H1 (cell line): ENCODE measurements around the gene NR1I3. TPM values are rescaled to one million over a fixed set of nuclear protein-coding genes. Genes with fewer than 3 reads are reported as not detected.

Experiments used
- CTCF ChIA-PET: fragments of 300-600 bp; sonication (Branson Sonifier 250); formaldehyde crosslinking; loops from one replicate; lab custom pipeline; 2021; ENCODE audit not compliant: partially characterized antibody; lab: Charles Lee
- POLR2A ChIA-PET: fragments of 300-600 bp; sonication (Branson Sonifier 250); formaldehyde crosslinking; loops from one replicate; lab custom pipeline; 2021; ENCODE audit warnings: inconsistent platforms; ENCODE audit not compliant: partially characterized antibody; lab: Charles Lee
- DNase-seq, 2 experiments: peaks; one replicate each; pipeline versions ENCODE4 v3.0.0 to v3.0.0-alpha.2; 2010 to 2022; ENCODE audit warnings: low spot score in 2 of 2, low read depth in 1 of 2, mixed read lengths in 1 of 2
- FAIRE-seq: peaks from 2 replicates; lab custom pipeline; 2011; peaks lifted over from hg19 to GRCh38; lab: Jason Lieb, UNC
- H2AFZ ChIP-seq: 2 replicates; pipeline ENCODE4 v1.8.1; 2012; ENCODE audit warnings: low read length, inconsistent platforms
- H2AK5ac ChIP-seq: 2 replicates; pipeline ENCODE4 v1.6.1; 2013; ENCODE audit warnings: low read depth, low read length
- H2BK120ac ChIP-seq: replicated peaks from 2 replicates; pipeline ENCODE3; 2013; ENCODE audit warnings: low read depth, low read length, inconsistent platforms
- H2BK12ac ChIP-seq: 2 replicates; pipeline ENCODE4 v1.6.1; 2013; ENCODE audit warnings: low read depth, low read length
- H2BK15ac ChIP-seq: 2 replicates; pipeline ENCODE4 v1.6.1; 2013; ENCODE audit warnings: low read length
- H2BK20ac ChIP-seq: 2 replicates; pipeline ENCODE4 v1.6.1; 2013; ENCODE audit warnings: low read length
- H2BK5ac ChIP-seq: 2 replicates; pipeline ENCODE4 v1.6.1; 2013; ENCODE audit warnings: low read depth, low read length
- H3K14ac ChIP-seq: 2 replicates; pipeline ENCODE4 v1.6.1; 2013; ENCODE audit warnings: inconsistent platforms; ENCODE audit not compliant: insufficient read length
- H3K18ac ChIP-seq: 2 replicates; pipeline ENCODE4 v1.6.1; 2013; ENCODE audit warnings: low read length; ENCODE audit errors: extremely low read depth
- H3K23ac ChIP-seq: 2 replicates; pipeline ENCODE4 v1.6.1; 2013; ENCODE audit warnings: inconsistent platforms; ENCODE audit not compliant: insufficient read length
- H3K23me2 ChIP-seq: 2 replicates; pipeline ENCODE4 v1.6.1; 2013; ENCODE audit warnings: low read depth, low read length
- H3K27ac ChIP-seq: 2 replicates; pipeline ENCODE4 v1.6.1; 2011; ENCODE audit warnings: low read depth, low read length, inconsistent platforms
- H3K27me3 ChIP-seq, 4 experiments: replicated peaks in 1 of 4; 1 replicate in 1 of 4; 2 replicates in 3 of 4; pipeline versions ENCODE4 v1.6.1 to v1.8.1; 2011 to 2013; ENCODE audit warnings: low read length in 3 of 4, mild to moderate bottlenecking in 3 of 4, inconsistent platforms in 2 of 4, mixed read lengths in 2 of 4, moderate library complexity in 1 of 4; ENCODE audit not compliant: control insufficient read depth in 3 of 4, insufficient read depth in 3 of 4; ENCODE audit errors: extremely low read depth in 1 of 4
- H3K36me3 ChIP-seq, 4 experiments: 2 replicates each; pipeline versions ENCODE4 v1.6.1 to v1.8.1; 2011 to 2013; ENCODE audit warnings: mild to moderate bottlenecking in 4 of 4, low read length in 3 of 4, moderate library complexity in 2 of 4, control low read depth in 1 of 4, inconsistent platforms in 1 of 4; ENCODE audit not compliant: insufficient read depth in 4 of 4, control insufficient read depth in 2 of 4
- H3K4ac ChIP-seq: replicated peaks from 2 replicates; pipeline ENCODE3; 2013; ENCODE audit warnings: low read length, low read depth, mixed read lengths, inconsistent platforms; ENCODE audit not compliant: insufficient read length
- H3K4me1 ChIP-seq, 4 experiments: replicated peaks in 1 of 4; 1 replicate in 1 of 4; 2 replicates in 3 of 4; pipeline versions ENCODE4 v1.6.1 to v1.8.1; 2011 to 2013; ENCODE audit warnings: low read length in 3 of 4, inconsistent platforms in 2 of 4, mixed read lengths in 1 of 4; ENCODE audit not compliant: insufficient read depth in 4 of 4, control insufficient read depth in 3 of 4
- H3K4me2 ChIP-seq, 2 experiments: 2 replicates each; pipeline versions ENCODE4 v1.6.1 to v1.8.1; 2011 to 2013; ENCODE audit warnings: low read depth in 2 of 2, low read length in 2 of 2, control low read depth in 1 of 2, inconsistent platforms in 1 of 2, mild to moderate bottlenecking in 1 of 2; ENCODE audit not compliant: insufficient read depth in 1 of 2
- H3K4me3 ChIP-seq, 4 experiments: fragments of 200-600, 300-600 bp in 1 of 4; sonication (generic), shearing (Covaris generic), sonication (Bioruptor Twin) in 1 of 4; 2 replicates each; pipeline versions ENCODE4 v1.5.1 to v1.8.1; 2011 to 2016; ENCODE audit warnings: low read length in 4 of 4, low read depth in 3 of 4, control low read depth in 2 of 4, inconsistent platforms in 2 of 4, mild to moderate bottlenecking in 2 of 4, mixed read lengths in 1 of 4, moderate library complexity in 1 of 4; ENCODE audit not compliant: insufficient read depth in 2 of 4; ENCODE audit errors: extremely low read depth in 1 of 4
- H3K56ac ChIP-seq: replicated peaks from 2 replicates; pipeline ENCODE3; 2013; ENCODE audit warnings: low read depth, mild to moderate bottlenecking, mixed read lengths, low read length, inconsistent platforms; ENCODE audit not compliant: insufficient read length
- H3K79me1 ChIP-seq: 2 replicates; pipeline ENCODE4 v1.6.1; 2013; ENCODE audit warnings: low read depth, low read length, control low read depth
- H3K79me2 ChIP-seq, 2 experiments: 2 replicates each; pipeline versions ENCODE4 v1.6.1 to v1.8.1; 2012 to 2013; ENCODE audit warnings: low read length in 2 of 2, mild to moderate bottlenecking in 2 of 2, inconsistent platforms in 1 of 2; ENCODE audit not compliant: insufficient read depth in 2 of 2, control insufficient read depth in 1 of 2
- H3K9ac ChIP-seq, 4 experiments: replicated peaks in 1 of 4; 1 replicate in 1 of 4; 2 replicates in 3 of 4; pipeline versions ENCODE4 v1.6.1 to v1.8.1; 2011 to 2013; ENCODE audit warnings: low read depth in 3 of 4, low read length in 3 of 4, control low read depth in 2 of 4, mild to moderate bottlenecking in 2 of 4, moderate library complexity in 2 of 4, inconsistent platforms in 1 of 4; ENCODE audit errors: extremely low read depth in 1 of 4
- H3K9me3 ChIP-seq, 2 experiments: 2 replicates each; pipeline versions ENCODE4 v1.6.1 to v1.8.1; 2012 to 2013; ENCODE audit warnings: mild to moderate bottlenecking in 2 of 2, moderate library complexity in 2 of 2, control low read depth in 1 of 2, inconsistent platforms in 1 of 2, low read depth in 1 of 2, low read length in 1 of 2, mixed read lengths in 1 of 2; ENCODE audit not compliant: insufficient read depth in 2 of 2
- H4K20me1 ChIP-seq, 2 experiments: replicated peaks in 1 of 2; 2 replicates each; pipeline versions ENCODE3 to v1.8.1; 2011 to 2013; ENCODE audit warnings: inconsistent platforms in 2 of 2, low read length in 2 of 2, mild to moderate bottlenecking in 1 of 2; ENCODE audit not compliant: insufficient read depth in 2 of 2, control insufficient read depth in 1 of 2
- H4K5ac ChIP-seq: 2 replicates; pipeline ENCODE4 v1.6.1; 2013; ENCODE audit warnings: low read length, low read depth, mixed read lengths, inconsistent platforms; ENCODE audit not compliant: insufficient read length
- H4K8ac ChIP-seq: 2 replicates; pipeline ENCODE4 v1.8.0; 2013; ENCODE audit warnings: mild to moderate bottlenecking, moderate library complexity, low read length, inconsistent platforms; ENCODE audit not compliant: insufficient read depth; ENCODE audit errors: extremely low read depth
- H4K91ac ChIP-seq: replicated peaks from 2 replicates; pipeline ENCODE3; 2013; ENCODE audit warnings: low read length, mixed read lengths, inconsistent platforms; ENCODE audit not compliant: insufficient read length
- ASH2L ChIP-seq: fragments of 200-600, 300-600 bp; sonication (generic); IDR thresholded peaks from one replicate; pipeline ENCODE4 v1.7.1; 2017; ENCODE audit warnings: low read length
- PHF8 ChIP-seq: fragments of 200-600 bp; sonication (generic); conservative IDR thresholded peaks from 2 replicates; pipeline ENCODE4 v1.7.1; 2012; ENCODE audit warnings: low read depth, mild to moderate bottlenecking, inconsistent platforms, low read length, moderate library complexity
- RNF2 ChIP-seq: fragments of 200-900, 300-1000 bp; sonication (generic); IDR thresholded peaks from 2 replicates; pipeline ENCODE4 v1.7.1; 2016; ENCODE audit warnings: borderline replicate concordance, low read depth, mild to moderate bottlenecking, antibody characterized with exemption, low read length; ENCODE audit not compliant: poor library complexity, severe bottlenecking; ENCODE audit errors: missing control alignments
- TCF12 ChIP-seq: IDR thresholded peaks from 2 replicates; pipeline ENCODE4 v1.6.1; 2011; ENCODE audit warnings: low read depth, mild to moderate bottlenecking, low read length
- ZNF274 ChIP-seq: IDR thresholded peaks from 2 replicates; pipeline ENCODE4 v1.7.0; 2012; ENCODE audit warnings: low read length, borderline replicate concordance; ENCODE audit errors: extremely low read depth
- WGBS, 2 experiments: shearing (Covaris generic) in 1 of 2; methylation state at CpG; one replicate each; pipeline versions ENCODE4 v1.1.6 to v1.1.7; 2013 to 2015; ENCODE audit warnings: low lambda C conversion rate in 2 of 2, mixed read lengths in 2 of 2, inconsistent platforms in 1 of 2, low coverage in 1 of 2, missing lambda C conversion rate in 1 of 2; ENCODE audit not compliant: insufficient replicate concordance in 2 of 2, insufficient coverage in 1 of 2, insufficient read length in 1 of 2; ENCODE audit errors: extremely low coverage in 1 of 2, missing lambda C conversion rate in 1 of 2; 5-methylcytosine and 5-hydroxymethylcytosine counted together
- polyA plus RNA-seq, 7 experiments: library from polyadenylated mRNA; depleted of rRNA in 3 of 7; stranded (reverse) in 5 of 7; unstranded in 2 of 7; fragments of >200 nt in 5 of 7; fragments of 200-250 nt in 2 of 7; gene quantifications; 1 replicate in 5 of 7; 2 replicates in 1 of 7; 4 replicates in 1 of 7; pipeline versions ENCODE4 v1.2.1 to v1.2.3, GENCODE V29; 2011 to 2013; ENCODE audit warnings: missing spikeins in 2 of 7, mixed read lengths in 2 of 7
- total RNA-seq: library from RNA; stranded (reverse); fragmentation: NEBNext Ultra II Directional; extraction: Animal tissue kit (Norgen Biotek cat#: 25700); gene quantifications from 2 replicates; pipeline ENCODE4 v1.2.1, GENCODE V29; 2021
- TF ChIP-seq, protein P1 (sequence below): IDR thresholded peaks from 2 replicates; pipeline ENCODE4 v1.6.1; 2012; ENCODE audit warnings: inconsistent platforms

Gene NR1I3
- total and polyA plus RNA-seq, 2 of the 8 experiments (the other 6 are each of a cell fraction or from before 2014, with no cell fraction given), result not detected

DNA sequence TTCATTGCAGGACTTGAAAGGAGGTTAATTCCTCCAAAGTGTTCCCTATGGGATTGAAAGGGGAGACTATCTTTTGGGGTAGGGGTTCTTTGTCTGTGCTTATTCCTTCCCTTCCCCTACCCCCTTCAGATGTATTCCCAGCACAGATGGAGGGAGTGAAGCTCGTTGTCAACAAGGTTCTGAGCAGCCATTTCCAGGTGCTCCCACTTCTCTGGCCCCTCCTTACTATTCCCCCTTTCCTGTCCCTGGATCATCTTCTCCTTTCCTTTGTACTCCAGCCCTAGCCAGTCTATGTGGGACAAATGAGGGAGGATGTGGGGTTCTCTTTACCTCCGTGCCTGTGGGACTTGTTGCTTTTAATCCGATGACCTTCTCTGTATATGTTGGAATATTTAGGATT lies 11.2 kb downstream of the NR1I3 start:
- CTCF ChIA-PET, result interaction anchor here (0.6 to 23.7 kb wide), 27 partner anchors 10 to 201 kb away, joined by 3 to 427 read pairs (median 10); partner anchors contain the start of genes ADAMTS4, FCER1G, NDUFS2 and NR1I3
- H2BK15ac ChIP-seq, result no peak overlapping the region; the same call in 1 of the 2 replicates

More for the DNA sequence above, 11.2 kb downstream of the NR1I3 start:
- no peaks in the 10 kb centered on the region for H3K79me1 ChIP-seq
- POLR2A ChIA-PET, result interaction anchor here (1.0 to 2.2 kb wide), 8 partner anchors 10 to 143 kb away, joined by 3 to 26 read pairs (median 4); partner anchors contain the start of genes NDUFS2 and PCP4L1
- H3K23ac ChIP-seq, result no peak overlapping the region
- no peak overlapping the region for H4K8ac ChIP-seq
- peaks cover 2 to 6% (median 4%) of the 10 kb centered on the region in 4 experiments for H3K4me1 ChIP-seq
- no peaks in the 10 kb centered on the region for H4K20me1 ChIP-seq
- WGBS, 2 experiments, result 68% methylated on average over 3 of the region's 3 CpGs; no CpG with 5 or more reads in 1 of the 2 experiments
- DNase-seq (no peak), FAIRE-seq (no peak)
- H3K4ac ChIP-seq, result no peak overlapping the region
- no peaks in the 10 kb centered on the region for H3K9me3 ChIP-seq
- no peak overlapping the region for H3K27ac ChIP-seq
- 0 out of 7 replicates have a peak, but pooled peaks cover 0 to 2% (median 0%) of the 10 kb centered on the region in 4 experiments for H3K27me3 ChIP-seq
- no peak overlapping the region for H2BK12ac ChIP-seq
- H3K4me3 ChIP-seq, result peak overlapping the region; percentile 75 to 93 (median 83)
- H3K9ac ChIP-seq, result no peak overlapping the region
- no peak overlapping the region for H3K14ac ChIP-seq
- peak overlapping the region; percentile 87 to 94 for H3K4me2 ChIP-seq
- no peak overlapping the region for H2AK5ac ChIP-seq
- H3K36me3 ChIP-seq, result peaks cover 0 to 10% (median 8%) of the 10 kb centered on the region in 4 experiments; a peak in 5 of 8 replicates
- TF ChIP-seq ZNF274, result no peak
- TF ChIP-seq RNF2, result no peak
- no peak for TF ChIP-seq ASH2L
- TF ChIP-seq, protein P1, sequence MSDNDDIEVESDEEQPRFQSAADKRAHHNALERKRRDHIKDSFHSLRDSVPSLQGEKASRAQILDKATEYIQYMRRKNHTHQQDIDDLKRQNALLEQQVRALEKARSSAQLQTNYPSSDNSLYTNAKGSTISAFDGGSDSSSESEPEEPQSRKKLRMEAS, result no peak
- TF ChIP-seq PHF8, result no peak
- TF ChIP-seq TCF12, result no peak
- no peak overlapping the region for H2BK120ac ChIP-seq
- peak overlapping the region; percentile 13 for H4K91ac ChIP-seq
- H3K23me2 ChIP-seq, result peaks cover 8% of the 10 kb centered on the region
- peak overlapping the region; percentile 1; the same call in 1 of the 2 replicates for H2BK5ac ChIP-seq
- H3K79me2 ChIP-seq, result no peaks in the 10 kb centered on the region
- peak overlapping the region; percentile 23 for H4K5ac ChIP-seq
- H2AFZ ChIP-seq, result no peak overlapping the region
- no peak overlapping the region for H2BK20ac ChIP-seq
- H3K56ac ChIP-seq, result no peak overlapping the region
- H3K18ac ChIP-seq, result no peak overlapping the region
